Endothelial cell of coronary artery (primary cell): ENCODE data around the gene OR4C46. TPM values are rescaled to one million over a fixed set of nuclear protein-coding genes. Genes with fewer than 3 reads are reported as not detected.

Source experiments
- total RNA-seq: library from RNA; depleted of rRNA; stranded (reverse); fragments of >200 nt; gene quantifications from 2 replicates; pipeline ENCODE4 v1.2.3, GENCODE V29; 2014

The OR4C46 gene
- total RNA-seq = not detected in 2 replicates

GRCh38 chr11:54603898-54604297, at the start of gene OR4C46:
Gene OR4C46, minus strand, starts transcription at chr11:54603998. Its CDS starts 0 bp downstream, at chr11:54603998.

Other genes with a start within 250 kb of the OR4C46 start
- gene OR4A5, start 102.8 kb upstream of the OR4C46 start, total RNA-seq = not detected in 2 replicates